HG03457 (cell line): ENCODE measurements around the gene PALM3.
A peak's percentile ranks its signal among the peaks of the same experiment; 100 is the strongest.

Experiments used
- ATAC-seq: cut with Tn5 transposase; IDR thresholded peaks from one replicate; pipeline ENCODE4 v1.9.1; 2021; ENCODE audit warnings: moderate number of reproducible peaks; ENCODE audit not compliant: unreplicated experiment

The PALM3 gene

GRCh38 chr19:14089662-14090508 lies 28.0 kb upstream of the PALM3 start:
- ATAC-seq = no peak

- ATAC-seq = no peak
Measured at GRCh38 chr19:14089412-14089661, 27.5 kb upstream of the PALM3 start.

GRCh38 chr19:14088634-14089411 lies 26.9 kb upstream of the PALM3 start:
- ATAC-seq = no peak

DNA sequence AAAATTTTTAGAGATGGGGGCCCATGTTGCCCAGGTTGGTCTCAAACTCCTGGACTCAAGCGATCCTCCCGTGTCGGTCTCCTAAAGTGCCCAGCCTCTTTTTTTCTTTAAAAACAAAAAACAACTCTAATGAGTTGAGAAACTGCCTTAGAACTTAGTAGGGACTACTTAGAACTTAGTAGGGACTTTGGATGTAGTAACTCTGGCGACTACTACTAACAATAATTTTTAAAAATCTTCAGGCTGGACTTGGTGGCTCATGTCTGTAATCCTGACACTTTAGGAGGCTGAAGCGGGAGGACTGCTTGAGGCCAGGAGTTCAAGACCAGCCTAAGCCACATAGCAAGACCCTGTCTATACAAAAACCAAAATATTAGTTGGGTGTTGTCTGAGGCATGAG lies 24.2 kb upstream of the PALM3 start:
- no peak for ATAC-seq

- no peak for ATAC-seq
Measured at GRCh38 chr19:14085309-14085995, 23.6 kb upstream of the PALM3 start, which contains the start of gene C19orf67. Gene C19orf67 (minus strand): TSS chr19:14085783. CDS start chr19:14085627, 156 bp downstream.

DNA sequence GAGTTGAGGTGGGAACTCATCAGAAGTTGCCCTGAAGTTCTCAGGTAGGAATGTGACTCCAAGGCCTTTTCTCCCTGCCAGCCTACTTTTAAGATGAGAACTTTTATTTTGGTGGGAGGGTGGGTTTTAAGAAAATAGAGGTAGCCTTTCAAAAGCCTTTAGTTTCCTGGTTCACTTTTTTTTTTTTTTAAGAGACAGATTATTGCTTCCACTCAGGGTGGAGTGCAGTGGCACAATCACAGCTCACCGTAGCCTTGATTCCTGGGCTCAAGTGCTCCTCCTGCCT lies 20.7 kb upstream of the PALM3 start:
- ATAC-seq = no peak

DNA sequence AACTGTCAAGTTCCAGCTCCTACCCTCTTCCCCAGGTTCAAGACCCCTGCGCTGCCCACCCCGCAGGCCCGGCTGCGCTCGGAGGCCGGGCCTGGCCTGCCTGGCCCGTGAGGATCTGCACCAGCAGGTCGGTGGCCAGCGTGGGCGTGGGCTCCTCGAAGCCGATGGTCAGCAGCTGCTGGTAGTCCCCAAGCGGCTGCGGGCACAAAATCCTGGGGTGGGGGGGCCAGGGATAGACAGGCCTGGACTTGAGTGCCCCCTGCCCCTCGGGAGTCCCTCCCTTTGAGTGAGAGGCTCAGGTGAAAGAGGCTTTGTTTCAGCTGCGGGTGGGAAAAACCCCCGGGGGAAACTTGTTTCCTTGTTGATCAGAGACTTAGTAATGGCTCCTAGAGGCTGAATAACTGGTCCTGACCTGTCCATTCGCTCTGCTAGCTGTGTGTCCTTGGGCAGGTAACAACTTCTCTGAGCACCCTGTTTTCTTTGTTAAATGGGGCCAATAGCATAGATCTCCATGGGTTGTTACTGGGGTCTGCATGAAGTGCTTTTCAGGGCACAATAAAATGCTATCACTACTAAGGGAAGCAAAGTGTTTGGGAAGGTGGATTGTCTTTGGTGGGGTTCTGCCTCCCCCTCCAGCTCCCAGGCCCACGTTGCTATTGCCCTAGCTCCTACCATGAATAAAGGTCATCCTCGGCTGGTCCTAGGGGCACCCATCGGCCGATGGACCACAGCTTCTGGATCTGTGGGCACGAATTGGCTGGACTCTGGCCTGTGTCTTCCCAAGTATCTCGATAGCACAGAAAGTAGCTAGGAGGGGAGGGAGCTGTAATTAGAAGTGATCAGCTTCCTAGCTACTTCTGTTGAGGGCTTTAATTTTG lies 20.2 kb upstream of the PALM3 start:
- ATAC-seq = peak; percentile 5

DNA sequence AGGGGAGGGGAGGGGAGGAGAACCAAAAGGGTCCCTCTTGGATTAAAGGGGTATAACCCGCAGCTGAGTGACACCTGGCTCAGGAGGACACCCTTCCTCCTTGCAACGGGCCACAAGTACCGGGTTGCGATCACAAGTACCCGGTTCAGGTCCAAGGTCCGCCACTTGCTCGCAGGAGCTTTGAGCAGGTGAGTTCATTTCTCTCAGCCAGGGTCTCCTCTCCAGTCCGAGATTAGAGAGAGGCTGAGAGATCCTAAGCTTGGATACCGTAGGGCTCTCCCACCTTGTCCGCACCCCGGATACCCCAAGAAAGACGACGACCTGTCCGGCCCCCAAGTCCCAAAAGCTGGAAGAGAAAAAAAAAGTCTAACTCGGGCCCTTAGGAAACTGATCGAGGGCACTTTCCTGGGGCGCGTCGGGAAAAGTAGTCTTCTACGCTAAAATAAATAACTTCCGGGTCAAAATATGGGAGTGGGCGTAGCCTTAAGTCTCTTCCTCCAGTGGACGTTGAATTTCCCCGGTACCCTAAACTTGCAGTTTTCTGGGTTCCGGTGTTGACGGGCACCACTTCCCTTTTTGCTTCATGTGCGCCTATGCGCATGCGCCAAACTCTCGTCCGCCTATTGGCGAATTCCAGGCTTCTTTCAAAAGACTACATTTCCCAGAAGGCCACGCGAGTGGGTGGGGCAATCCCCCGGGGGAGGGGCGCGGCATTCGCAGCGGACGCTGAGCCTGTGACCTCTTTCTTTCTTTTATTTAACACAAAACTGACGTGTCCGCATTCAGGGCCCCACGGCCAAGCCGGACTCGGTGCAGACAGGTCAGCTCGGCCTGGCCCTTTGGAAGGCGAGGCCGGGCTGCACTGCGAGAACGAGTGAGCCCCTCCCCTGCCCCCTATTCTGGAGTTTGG lies 19.3 kb upstream of the PALM3 start:
- peak; percentile 66 for ATAC-seq

- no peak for ATAC-seq
Measured at GRCh38 chr19:14078411-14078810, 16.5 kb upstream of the PALM3 start.

- ATAC-seq = no peak
Measured at GRCh38 chr19:14073925-14074838, 12.3 kb upstream of the PALM3 start.

- no peak for ATAC-seq
Measured at GRCh38 chr19:14073261-14073924, 11.5 kb upstream of the PALM3 start.

- no peak for ATAC-seq
Measured at GRCh38 chr19:14072535-14073260, 10.8 kb upstream of the PALM3 start, which contains the start of gene MISP3. Gene MISP3 (plus strand): TSS chr19:14072786. CDS start chr19:14073310, 524 bp downstream.

DNA sequence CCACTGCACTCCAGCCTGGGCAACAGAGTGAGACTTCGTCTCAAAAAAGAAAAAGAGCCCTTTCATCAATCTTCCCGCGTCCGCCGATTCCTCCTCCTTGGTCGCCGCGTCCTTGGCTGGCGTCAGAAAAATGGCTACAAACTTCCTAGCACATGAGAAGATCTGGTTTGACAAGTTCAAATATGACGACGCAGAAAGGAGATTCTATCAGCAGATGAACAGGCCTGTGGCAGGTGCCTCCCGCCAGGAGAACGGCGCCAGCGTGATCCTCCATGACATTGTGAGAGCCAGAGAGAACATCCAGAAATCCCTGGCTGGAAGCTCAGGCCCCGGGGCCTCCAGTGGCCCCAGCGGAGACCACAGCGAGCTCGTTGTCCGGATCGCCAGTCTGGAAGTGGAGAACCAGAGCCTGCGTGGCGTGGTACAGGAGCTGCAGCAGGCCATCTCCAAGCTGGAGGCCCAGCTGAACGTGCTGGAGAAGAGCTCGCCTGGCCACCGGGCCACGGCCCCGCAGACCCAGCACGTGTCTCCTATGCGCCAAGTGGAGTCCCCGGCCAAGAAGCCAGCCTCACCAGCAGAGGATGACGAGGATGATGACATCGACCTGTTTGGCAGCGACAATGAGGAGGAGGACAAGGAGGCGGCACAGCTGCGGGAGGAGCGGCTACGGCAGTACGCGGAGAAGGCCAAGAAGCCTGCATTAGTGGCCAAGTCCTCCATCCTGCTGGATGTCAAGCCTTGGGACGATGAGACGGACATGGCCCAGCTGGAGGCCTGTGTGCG lies 8.6 kb upstream of the PALM3 start:
- no peak for ATAC-seq

DNA sequence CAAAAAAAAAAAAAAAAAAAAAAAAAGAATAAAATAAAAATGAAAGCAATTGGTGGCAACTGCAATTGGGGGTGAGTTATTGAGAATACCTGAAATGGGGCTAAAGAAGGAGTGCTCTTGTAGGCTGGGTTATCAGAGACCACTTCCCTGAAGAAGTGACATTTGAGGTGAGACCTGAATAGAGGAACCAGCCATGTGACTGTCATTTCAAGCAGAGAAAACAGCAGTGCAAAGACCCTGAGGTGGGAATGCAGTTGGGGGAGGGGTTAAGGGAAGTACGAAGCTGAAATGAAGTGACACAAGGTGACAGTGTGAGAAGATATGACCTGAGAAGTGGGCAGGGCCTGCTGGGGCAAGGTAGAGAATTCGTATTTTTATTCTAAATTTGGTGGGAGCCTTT lies 4.3 kb upstream of the PALM3 start:
- ATAC-seq = no peak

GRCh38 chr19:14063105-14063504 lies 1.2 kb upstream of the PALM3 start:
- ATAC-seq = no peak

- no peak for ATAC-seq
Measured at GRCh38 chr19:14062558-14062855, 631 bp upstream of the PALM3 start.
